Endothelial cell of umbilical vein (primary cell): ENCODE results near the gene GZMM. TPM values are rescaled to one million over a fixed set of nuclear protein-coding genes. Genes with fewer than 3 reads are reported as not detected.

ENCODE experiments used
- BruUV-seq: library from RNA; stranded (reverse); fragments of 400-500 nt; replicated peaks from 2 replicates; lab custom pipeline; 2021; lab: Mats Ljungman, UMichigan
- CTCF ChIA-PET: fragments of 300-600, 350-600 bp; sonication (Branson Sonifier 250); formaldehyde crosslinking; loops from one replicate; lab custom pipeline; 2021; ENCODE audit warnings: antibody characterized with exemption, inconsistent platforms; lab: Charles Lee
- POLR2A ChIA-PET: fragments of 300-600, 350-600 bp; sonication (Branson Sonifier 250); formaldehyde crosslinking; loops from one replicate; lab custom pipeline; 2021; ENCODE audit warnings: antibody characterized with exemption, inconsistent platforms; lab: Charles Lee
- DNase-seq: peaks from one replicate; pipeline ENCODE4 v3.0.0-alpha.2; 2011; ENCODE audit warnings: low read depth, low spot score
- FAIRE-seq: peaks from 2 replicates; lab custom pipeline; 2011; peaks lifted over from hg19 to GRCh38; lab: Jason Lieb, UNC
- H2AFZ ChIP-seq: 2 replicates; pipeline ENCODE4 v1.6.0; 2012; ENCODE audit warnings: low read depth, low read length, control low read depth, inconsistent platforms
- H3K27ac ChIP-seq: 2 replicates; pipeline ENCODE4 v1.5.1; 2011; ENCODE audit warnings: low read depth, mild to moderate bottlenecking, control low read depth, low read length, moderate library complexity; ENCODE audit not compliant: insufficient read depth
- H3K27me3 ChIP-seq, 2 experiments: 2 replicates each; pipeline versions ENCODE4 v1.6.0 to v1.6.1; 2011; ENCODE audit warnings: low read length in 2 of 2, mixed read lengths in 1 of 2; ENCODE audit not compliant: control insufficient read depth in 2 of 2, insufficient read depth in 2 of 2
- H3K36me3 ChIP-seq, 2 experiments: 2 replicates in 1 of 2; 3 replicates in 1 of 2; pipeline ENCODE4 v1.5.1; 2011; ENCODE audit warnings: low read length in 2 of 2, mild to moderate bottlenecking in 1 of 2, moderate library complexity in 1 of 2; ENCODE audit not compliant: control insufficient read depth in 2 of 2, insufficient read depth in 2 of 2; ENCODE audit errors: extremely low read depth in 1 of 2
- H3K4me1 ChIP-seq: 3 replicates; pipeline ENCODE4 v1.5.1; 2011; ENCODE audit warnings: mild to moderate bottlenecking, low read length; ENCODE audit not compliant: control insufficient read depth, insufficient read depth; ENCODE audit errors: extremely low read depth
- H3K4me2 ChIP-seq: 2 replicates; pipeline ENCODE4 v1.6.1; 2011; ENCODE audit warnings: low read length, control low read depth, mixed read lengths; ENCODE audit not compliant: insufficient read depth
- H3K4me3 ChIP-seq, 3 experiments: fragments of 200-600 bp in 1 of 3; sonication (generic), shearing (Covaris generic) in 1 of 3; replicated peaks in 1 of 3; 2 replicates each; pipeline ENCODE4 v1.5.1; 2011 to 2016; ENCODE audit warnings: control low read depth in 3 of 3, low read length in 3 of 3, mild to moderate bottlenecking in 2 of 3, inconsistent platforms in 1 of 3, low read depth in 1 of 3, moderate library complexity in 1 of 3; ENCODE audit not compliant: insufficient read depth in 1 of 3
- H3K79me2 ChIP-seq: 2 replicates; pipeline ENCODE4 v1.6.0; 2012; ENCODE audit warnings: low read length, inconsistent platforms; ENCODE audit not compliant: control insufficient read depth, insufficient read depth
- H3K9ac ChIP-seq: replicated peaks from 2 replicates; pipeline ENCODE3; 2011; ENCODE audit warnings: low read length, control low read depth; ENCODE audit not compliant: insufficient read depth; ENCODE audit errors: extremely low read depth
- H3K9me1 ChIP-seq: replicated peaks from 3 replicates; pipeline ENCODE4 v1.6.0; 2011; ENCODE audit warnings: mild to moderate bottlenecking, low read length; ENCODE audit not compliant: control insufficient read depth, insufficient read depth; ENCODE audit errors: extremely low read depth
- H3K9me3 ChIP-seq: replicated peaks from 2 replicates; pipeline ENCODE4 v1.5.1; 2012; ENCODE audit warnings: low read length, inconsistent platforms; ENCODE audit not compliant: control insufficient read depth, insufficient read depth
- H4K20me1 ChIP-seq: replicated peaks from 2 replicates; pipeline ENCODE3; 2011; ENCODE audit warnings: mild to moderate bottlenecking, low read length; ENCODE audit not compliant: control insufficient read depth, insufficient read depth; ENCODE audit errors: extremely low read depth
- CTCF ChIP-seq, 2 donors: IDR thresholded peaks; 1 replicate in 1 of 2; 2 replicates in 1 of 2; pipeline ENCODE4 v1.5.1; 2011; ENCODE audit warnings: low read length in 2 of 2, mild to moderate bottlenecking in 2 of 2, moderate library complexity in 2 of 2, control low read depth in 1 of 2, inconsistent platforms in 1 of 2, low read depth in 1 of 2; ENCODE audit not compliant: insufficient read depth in 1 of 2; ENCODE audit errors: extremely low read depth in 1 of 2
- EZH2 ChIP-seq: IDR thresholded peaks from 2 replicates; pipeline ENCODE4 v1.6.1; 2012; ENCODE audit warnings: borderline replicate concordance, low read depth, mild to moderate bottlenecking, moderate library complexity, low read length, inconsistent platforms; ENCODE audit not compliant: severe bottlenecking
- FOS ChIP-seq: IDR thresholded peaks from 2 replicates; pipeline ENCODE4 v1.6.1; 2011; ENCODE audit warnings: mild to moderate bottlenecking, low read length, moderate library complexity, borderline replicate concordance; ENCODE audit not compliant: insufficient read depth
- GATA2 ChIP-seq: IDR thresholded peaks from 2 replicates; pipeline ENCODE4 v1.7.0; 2011; ENCODE audit warnings: low read depth, mild to moderate bottlenecking, moderate library complexity, mixed read lengths, low read length; ENCODE audit not compliant: insufficient read length, insufficient read depth
- JUN ChIP-seq: IDR thresholded peaks from 2 replicates; pipeline ENCODE4 v1.6.1; 2011; ENCODE audit warnings: borderline replicate concordance, low read depth; ENCODE audit not compliant: insufficient read length, insufficient read depth
- MAX ChIP-seq: IDR thresholded peaks from 2 replicates; pipeline ENCODE4 v1.6.1; 2011; ENCODE audit not compliant: insufficient read depth, insufficient read length
- MYC ChIP-seq: IDR thresholded peaks from one replicate; pipeline ENCODE4 v1.6.1; 2011; ENCODE audit warnings: mild to moderate bottlenecking, low read depth, low read length
- POLR2A ChIP-seq: IDR thresholded peaks from 2 replicates; pipeline ENCODE4 v1.6.1; 2012; ENCODE audit warnings: low read depth, mild to moderate bottlenecking, control low read depth, low read length
- POLR2AphosphoS5 ChIP-seq: IDR thresholded peaks from 2 replicates; pipeline ENCODE4 v1.6.1; 2012; ENCODE audit warnings: low read depth, mild to moderate bottlenecking, control low read depth, low read length, moderate library complexity; ENCODE audit not compliant: insufficient read depth
- dilution Hi-C: fragments of 300-500 bp; cut with MboI; formaldehyde crosslinking; loops from one replicate; pipeline ENCODE4 v1.15.0; 2019; ENCODE audit warnings: low sequenced_read_pairs; ENCODE audit not compliant: extremely low pct_ligation_motif_present
- intact Hi-C: fragments of 100-400 bp; cut with micrococcal nuclease; formaldehyde crosslinking; loops from one replicate; pipeline ENCODE4 v1.10.0; 2022
- polyA plus RNA-seq, 4 experiments: library from polyadenylated mRNA; depleted of rRNA in 3 of 4; stranded (reverse) in 3 of 4; unstranded in 1 of 4; fragments of >200 nt; gene quantifications; 2 replicates each; pipeline versions ENCODE4 v1.2.1 to v1.2.3, GENCODE V29; 2011 to 2012; ENCODE audit warnings: missing spikeins in 1 of 4
- total RNA-seq: library from RNA; stranded (reverse); gene quantifications from 2 replicates; pipeline ENCODE4 v1.2.3, GENCODE V29; 2021

GZMM gene
- total and polyA plus RNA-seq, 2 donors (not counting 3 experiments of a cell fraction or from before 2014, with no cell fraction given), result not detected

GRCh38 chr19:554817-555216, 11.0 kb downstream of the GZMM start:
- ChIA-PET CTCF (no interaction called here), POLR2A (interaction anchor here (1.3 kb wide), 1 partner anchor 10 kb away, joined by 6 read pairs; no protein-coding TSS in a partner anchor)
- H3K9ac ChIP-seq, result no peak overlapping the region

More at GRCh38 chr19:554817-555216, 11.0 kb downstream of the GZMM start:
- no peak overlapping the region for H3K27ac ChIP-seq
- no peak overlapping the region for H3K4me3 ChIP-seq
- TF ChIP-seq EZH2, result no peak
- no peak for TF ChIP-seq MYC
- TF ChIP-seq FOS, result no peak
- TF ChIP-seq GATA2, result no peak
- no peak for TF ChIP-seq JUN
- TF ChIP-seq POLR2A, result no peak
- TF ChIP-seq CTCF (IDR thresholded peaks at IDR 0.05; ENCODE audit: extremely low read depth in 1 of 2, insufficient read depth in 1 of 2, low read depth in 1 of 2, low read length in 2 of 2), result no peak
- no peak for TF ChIP-seq MAX
- no peak for TF ChIP-seq POLR2AphosphoS5
- H3K4me2 ChIP-seq, result no peak overlapping the region
- H2AFZ ChIP-seq, result no peak overlapping the region
- dilution Hi-C loops (no loop called here), intact Hi-C loops (no loop called here)
- H3K27me3 ChIP-seq, result no peaks in the 10 kb centered on the region
- BruUV-seq, result no TSS peak
- no peaks in the 10 kb centered on the region for H3K36me3 ChIP-seq
- H3K79me2 ChIP-seq, result no peaks in the 10 kb centered on the region
- FAIRE-seq (no peak), DNase-seq (no peak)
- no peaks in the 10 kb centered on the region for H4K20me1 ChIP-seq
- no peaks in the 10 kb centered on the region for H3K4me1 ChIP-seq
- no peaks in the 10 kb centered on the region for H3K9me3 ChIP-seq
- H3K9me1 ChIP-seq, result no peaks in the 10 kb centered on the region
